Measurements from ENCODE around the gene ARHGEF38.
A peak's percentile ranks its signal among the peaks of the same experiment; 100 is the strongest.
"Not testable (repeated sequence)": the region's sequence is repeated elsewhere in the genome, so short reads cannot be mapped to it uniquely, and the experiment has no call there.

The ARHGEF38 gene

DNA sequence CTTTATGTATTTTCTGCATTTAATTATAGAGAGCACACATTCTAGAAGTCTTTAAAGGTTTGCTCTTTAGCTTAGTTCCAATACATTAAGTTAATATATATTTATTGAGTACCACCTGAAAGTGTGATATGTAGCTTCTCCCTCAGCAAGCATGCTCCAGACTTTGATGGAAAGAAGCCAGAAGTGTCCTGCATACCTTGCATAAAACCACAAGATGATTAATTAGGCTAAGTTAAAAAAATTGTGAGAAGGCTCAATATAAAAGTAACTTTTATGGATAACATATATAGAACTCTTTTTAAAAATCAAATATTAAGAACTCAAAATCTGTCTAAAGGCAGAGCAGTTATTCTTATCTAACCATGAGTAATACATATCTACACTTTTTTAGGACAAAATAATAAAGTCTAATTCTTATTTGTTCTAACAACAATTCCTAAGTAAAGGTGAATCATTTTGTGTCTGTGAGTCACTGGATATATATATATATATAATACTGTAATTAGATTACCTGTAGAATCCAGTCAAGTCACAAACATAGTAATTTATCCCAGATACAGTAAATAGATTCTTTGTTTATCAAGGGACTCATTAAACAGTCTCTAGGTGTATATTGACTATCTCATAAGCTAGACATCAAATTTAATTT is 104.8 kb downstream of the ARHGEF38 start:
- no peak for DNase-seq

- no peak for DNase-seq
These were observed 106.8 kb downstream of the ARHGEF38 start for GRCh38 chr4:105659190-105659589.

DNA sequence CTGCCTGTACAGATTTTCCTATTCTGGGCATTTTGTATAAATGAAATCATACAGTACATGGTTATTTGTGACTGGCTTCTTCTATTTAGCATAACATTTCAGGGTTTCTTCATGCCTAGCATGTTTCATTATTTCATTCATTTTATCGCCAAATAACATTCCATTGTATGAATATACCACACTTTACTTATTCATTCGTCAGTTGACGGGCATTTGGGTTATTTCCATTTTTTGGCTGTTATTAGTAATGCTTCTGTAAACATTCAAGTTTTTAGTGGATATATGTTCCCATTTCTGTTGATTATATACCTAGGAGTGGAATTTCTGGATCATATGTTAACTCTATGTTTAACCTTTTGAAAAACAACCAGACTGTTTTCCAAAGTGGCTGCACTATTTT is 108.6 kb downstream of the ARHGEF38 start:
- DNase-seq, result no peak

DNA sequence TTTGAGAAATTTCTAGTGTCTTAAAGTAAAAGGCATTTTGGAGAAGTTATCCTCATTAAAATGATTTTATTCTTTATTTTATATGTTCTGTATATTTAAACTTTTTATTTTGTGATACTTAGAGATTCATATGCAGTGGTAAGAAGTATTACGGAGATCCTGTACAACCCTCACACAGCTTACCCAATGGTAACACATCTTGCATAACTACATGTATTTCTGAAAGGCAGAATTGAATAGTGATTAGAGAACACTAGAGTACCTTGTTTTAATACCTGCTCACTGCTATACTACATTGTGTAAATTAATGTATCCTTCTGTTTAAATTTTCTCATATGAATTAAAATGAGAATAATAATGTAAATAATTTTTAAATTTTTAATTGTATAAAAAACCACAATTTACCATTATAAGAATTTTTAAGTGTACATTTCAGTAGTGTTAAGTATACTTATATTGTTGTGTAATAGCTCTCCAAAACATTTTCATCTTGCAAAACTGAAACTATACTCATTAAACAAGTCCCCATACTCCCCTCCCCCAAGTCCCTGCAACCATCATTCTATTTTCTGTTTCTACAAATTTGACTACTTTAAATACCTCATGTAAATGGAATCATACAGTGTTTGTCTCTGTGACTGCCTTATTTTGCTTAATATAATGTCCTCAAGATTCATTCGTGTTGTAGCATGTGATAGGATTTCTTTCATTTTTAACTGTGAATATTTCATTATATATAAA is 110.7 kb downstream of the ARHGEF38 start:
- DNase-seq, result no peak

GRCh38 chr4:105666693-105667092 is 114.3 kb downstream of the ARHGEF38 start:
- peak in 1 of 2 experiments; percentile 44 for DNase-seq

DNA sequence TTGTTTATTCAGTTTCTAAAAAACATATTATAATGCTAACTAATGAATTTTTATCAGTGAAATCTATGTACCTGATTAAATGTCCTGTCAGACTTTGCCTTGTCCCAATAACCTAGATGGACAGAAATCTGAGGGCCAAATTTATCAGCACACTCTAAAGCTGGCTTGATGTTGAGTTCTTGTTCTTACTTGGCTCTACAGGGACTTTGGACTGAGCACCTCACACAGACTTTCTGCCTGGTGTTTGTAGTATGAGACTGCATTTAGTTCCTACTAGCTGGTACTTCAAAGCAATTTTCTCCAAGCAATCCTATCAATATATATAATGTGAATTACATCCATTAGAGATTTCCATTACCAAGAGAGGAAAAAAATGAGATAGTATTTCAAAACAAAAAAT is 118.3 kb downstream of the ARHGEF38 start:
- DNase-seq, result no peak

DNA sequence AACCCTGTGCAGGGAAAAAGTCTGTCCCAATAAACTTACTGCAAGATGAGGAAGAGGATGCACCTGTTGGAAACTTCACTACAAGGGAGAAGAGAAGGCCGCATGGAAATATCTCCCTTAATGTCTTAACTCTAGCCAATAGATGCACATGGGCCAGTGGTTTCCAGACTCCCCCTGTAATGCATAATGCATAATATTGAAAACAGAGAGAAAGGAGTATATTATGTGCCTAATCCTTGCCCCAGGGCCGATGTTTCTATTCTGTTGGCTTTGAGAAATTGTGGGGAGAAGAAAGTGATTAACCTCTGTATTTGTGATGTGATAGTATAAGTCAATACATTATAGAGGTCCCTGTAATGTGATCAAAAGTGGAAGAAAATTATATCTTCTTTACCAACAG is 118.9 kb downstream of the ARHGEF38 start:
- no peak for DNase-seq

DNA sequence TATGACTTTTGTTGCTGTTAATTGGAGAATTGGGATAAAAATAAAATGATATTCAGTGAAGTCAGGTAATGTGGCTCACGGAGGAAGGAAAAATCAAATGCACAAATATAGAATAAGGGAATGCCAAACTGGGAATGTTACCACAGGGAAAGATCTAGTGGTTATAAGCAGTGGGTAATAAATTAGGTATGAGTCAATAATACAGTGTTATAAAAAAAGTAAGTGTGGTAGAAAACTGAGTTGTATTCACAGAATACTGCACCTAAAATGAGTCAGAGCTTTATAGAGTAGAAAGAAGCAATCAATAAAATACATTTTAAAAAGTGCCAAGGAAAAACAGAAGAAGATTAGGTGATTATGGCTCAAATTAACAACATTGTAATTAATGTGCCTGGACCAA is 121.6 kb downstream of the ARHGEF38 start:
- no peak for DNase-seq

GRCh38 chr4:105677709-105678108 is 125.3 kb downstream of the ARHGEF38 start:
- DNase-seq, result no peak

DNA sequence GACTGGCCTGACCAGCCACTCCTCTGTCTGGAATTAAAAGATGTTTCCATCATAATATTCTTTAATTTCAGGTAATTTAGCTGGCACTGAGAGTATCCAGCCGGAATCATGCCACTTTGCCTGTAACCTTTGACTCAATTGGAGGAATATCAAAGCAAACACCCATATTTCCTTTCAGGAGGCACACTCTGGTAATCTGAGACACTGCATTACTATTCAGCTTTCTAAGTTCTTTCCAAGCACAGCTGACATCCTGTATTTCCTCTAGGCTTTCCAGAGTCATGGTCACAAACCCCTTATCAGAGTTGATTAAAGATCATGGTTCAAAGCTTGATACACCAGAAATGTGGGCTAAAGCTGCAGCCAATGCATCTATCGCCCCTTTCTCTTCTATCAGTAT is 126.8 kb downstream of the ARHGEF38 start:
- no peak for DNase-seq

DNA sequence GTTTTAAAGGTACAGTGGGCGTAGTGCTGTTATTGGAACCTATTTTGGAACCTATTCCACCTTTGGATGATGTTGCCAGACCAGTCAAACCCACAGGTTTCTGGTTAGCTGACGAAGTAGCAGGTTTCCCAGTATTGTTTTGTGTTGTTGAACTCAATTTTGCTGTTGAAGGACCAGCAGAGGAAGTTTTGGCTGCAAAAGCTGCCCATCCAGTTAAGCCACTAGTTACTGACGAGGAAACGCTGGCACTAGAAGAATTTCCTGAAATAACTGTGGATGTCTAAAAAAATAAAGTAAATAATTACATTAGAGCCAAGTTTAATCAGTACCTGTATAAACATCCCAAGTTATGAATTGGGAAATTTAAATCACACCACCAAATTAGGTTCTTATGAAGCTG is 130.6 kb downstream of the ARHGEF38 start:
- no peak for DNase-seq

GRCh38 chr4:105686571-105686970 is 134.2 kb downstream of the ARHGEF38 start:
- no peak for DNase-seq

DNA sequence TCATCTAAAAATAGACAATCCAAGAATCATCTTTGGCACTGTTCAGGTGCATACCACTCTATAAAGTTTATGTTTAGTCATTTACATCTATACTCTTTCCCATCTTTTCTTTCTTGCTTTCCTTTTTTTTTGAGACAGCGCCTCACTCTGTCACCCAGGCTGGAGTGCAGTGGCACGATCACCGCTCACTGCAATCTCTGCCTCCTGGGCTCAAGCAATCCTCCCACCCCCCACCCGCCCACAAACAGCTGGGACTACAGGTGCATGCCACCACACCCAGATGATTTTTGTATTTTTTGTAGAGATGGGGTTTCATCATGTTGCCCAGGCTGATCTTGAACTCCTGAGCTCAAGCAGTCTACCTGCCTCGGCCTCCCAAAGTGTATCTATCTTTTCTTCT is 142.4 kb downstream of the ARHGEF38 start:
- not testable (repeated sequence) for DNase-seq

DNA sequence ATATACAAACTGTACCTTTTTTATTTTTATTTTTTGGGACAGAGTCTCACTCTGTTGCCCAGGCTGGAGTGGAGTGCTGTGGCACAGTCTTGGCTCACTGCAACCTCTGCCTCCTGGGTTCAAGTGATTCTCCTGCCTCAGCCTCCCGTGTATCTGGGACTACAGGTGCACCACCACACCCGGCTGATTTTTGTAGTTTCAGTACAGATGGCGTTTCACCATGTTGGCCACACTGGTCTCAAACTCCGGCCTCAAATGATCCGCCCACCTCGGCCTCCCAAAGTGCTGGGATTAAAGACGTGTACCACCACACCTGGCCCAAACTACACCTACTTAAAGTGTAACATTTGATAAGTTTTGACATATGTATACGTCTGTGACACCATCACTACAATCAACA is 143.4 kb downstream of the ARHGEF38 start:
- not testable (repeated sequence) for DNase-seq

GRCh38 chr4:105698607-105699006 is 146.2 kb downstream of the ARHGEF38 start:
- DNase-seq, result no peak

- no peak for DNase-seq
These were observed 155.4 kb downstream of the ARHGEF38 start for GRCh38 chr4:105707782-105708180.

DNA sequence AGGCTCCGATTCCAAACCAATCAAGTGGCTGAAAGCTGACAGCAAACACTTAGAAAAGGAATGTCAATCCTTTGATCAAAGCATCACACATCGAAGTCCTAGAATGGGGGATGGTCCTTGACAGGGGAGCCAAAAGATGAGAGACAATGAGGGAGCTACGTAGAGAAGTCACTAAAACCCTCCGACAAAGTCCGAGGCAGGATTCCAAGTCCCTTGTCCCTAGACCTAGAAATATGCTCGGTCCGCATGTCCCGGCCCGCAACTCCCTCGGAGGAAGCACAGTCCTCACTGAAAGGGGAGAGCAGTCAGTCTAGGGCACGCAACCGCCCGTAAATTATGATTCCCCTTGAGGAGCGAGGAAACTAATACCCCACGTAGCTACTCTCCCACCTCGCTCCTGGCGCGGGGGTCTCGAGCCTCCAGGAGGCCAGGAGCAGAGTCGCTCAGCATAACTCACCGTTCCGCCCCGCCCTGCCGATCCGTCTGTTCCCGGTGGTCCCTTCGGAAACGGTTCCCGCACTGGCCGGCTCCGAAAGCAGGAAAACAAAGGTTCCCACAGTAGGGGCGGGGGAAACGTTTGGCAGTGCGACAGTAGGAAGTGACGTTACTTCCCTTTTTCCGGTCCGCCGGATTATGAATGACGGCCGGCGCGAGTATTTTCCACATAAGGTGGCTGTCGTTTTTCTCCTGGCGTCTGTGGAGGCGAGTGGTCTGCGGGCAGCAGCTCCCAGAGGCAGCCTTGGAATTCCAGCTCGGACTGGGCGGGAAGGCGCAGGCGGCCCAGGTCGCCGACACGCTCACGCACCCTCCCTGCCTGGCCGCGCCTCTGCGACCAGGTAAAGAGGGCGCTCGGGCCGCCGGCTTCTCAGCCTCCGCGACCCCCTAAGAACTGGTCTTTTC is 156.0 kb downstream of the ARHGEF38 start, which contains the start of the genes GSTCD and INTS12:
TSS of gene GSTCD (plus strand) at position 604 of the 900 bp plus-strand sequence. CDS start 8,830 bp downstream, outside the sequence.
TSS of gene INTS12 (minus strand) at position 509 of the 900 bp plus-strand sequence. CDS start 8,684 bp downstream, outside the sequence.
- DNase-seq, result peak; percentile 84 to 92

GRCh38 chr4:105709081-105709450 is 156.6 kb downstream of the ARHGEF38 start:
- no peak for DNase-seq

DNA sequence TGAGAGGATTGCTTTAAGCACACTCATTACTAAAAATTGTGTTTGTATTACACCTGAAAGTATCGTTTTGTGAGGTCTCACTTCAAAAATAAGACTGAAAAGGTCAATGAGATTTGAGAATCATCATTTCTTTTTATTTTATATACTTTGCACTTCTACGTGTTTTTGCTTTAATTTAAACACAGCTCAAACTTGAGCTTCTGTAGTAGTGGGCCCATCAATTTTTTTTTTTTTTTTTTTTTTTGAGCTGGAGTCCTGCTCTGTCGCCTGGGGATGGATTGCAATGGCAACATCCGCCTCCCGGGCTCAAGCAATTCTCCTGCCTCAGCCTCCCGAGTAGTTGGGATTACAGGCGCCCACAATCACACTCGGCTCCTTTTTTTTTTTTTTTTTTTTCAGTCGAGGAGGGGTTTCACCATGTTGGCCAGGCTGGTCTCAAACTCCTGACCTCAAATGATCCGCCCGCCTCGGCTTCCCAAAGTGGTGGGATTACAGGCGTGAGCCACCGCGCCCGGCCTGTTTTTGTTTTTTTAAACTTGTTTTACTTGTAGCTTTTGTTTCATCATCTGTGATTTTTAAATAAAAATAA is 157.7 kb downstream of the ARHGEF38 start:
- DNase-seq, result no peak

DNA sequence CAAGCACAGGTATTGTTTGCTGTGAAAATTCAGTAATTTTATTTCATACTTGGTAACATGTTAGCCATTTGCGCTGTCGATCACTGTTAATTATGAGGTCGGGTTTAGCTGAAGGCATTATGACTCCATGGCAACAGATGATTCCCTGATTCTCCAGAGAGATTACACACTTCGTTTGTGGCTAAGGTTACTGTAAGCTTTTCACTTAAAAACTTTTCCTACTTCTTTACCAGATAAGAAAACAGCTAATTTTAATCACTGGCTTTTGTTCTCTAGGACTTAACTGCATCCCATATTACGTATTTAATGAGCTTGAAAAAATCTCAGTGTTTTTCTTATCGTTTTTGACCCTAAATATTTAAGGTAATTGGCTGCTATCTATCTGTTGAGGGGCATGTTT is 158.3 kb downstream of the ARHGEF38 start:
- DNase-seq, result no peak

GRCh38 chr4:105712766-105713165 is 160.3 kb downstream of the ARHGEF38 start:
- DNase-seq, result no peak

DNA sequence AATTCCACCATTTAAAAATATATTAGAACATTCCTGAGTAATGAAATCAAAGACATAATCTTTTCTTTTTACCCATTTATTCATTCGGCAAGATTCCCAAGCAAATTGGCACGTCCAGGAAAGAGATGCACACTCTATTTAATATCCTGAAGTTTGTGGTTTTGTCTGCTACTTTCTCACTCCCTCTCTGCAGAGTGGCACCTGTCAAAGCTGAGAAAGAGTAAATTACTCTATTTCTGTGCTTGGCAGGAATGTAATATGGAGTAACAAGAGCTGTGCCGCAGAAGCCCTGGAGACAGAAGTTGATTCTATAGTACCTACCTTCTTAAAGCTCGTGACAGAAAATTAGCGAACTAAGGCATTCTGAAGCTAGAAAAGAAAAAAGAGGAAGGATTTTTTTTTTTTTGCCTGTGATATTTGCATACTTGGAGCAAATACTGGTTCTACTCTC is 161.7 kb downstream of the ARHGEF38 start:
- DNase-seq, result no peak

GRCh38 chr4:105714932-105715331 is 162.5 kb downstream of the ARHGEF38 start:
- DNase-seq, result no peak

Measured in NCI-H446 (cell line).